Measurements from ENCODE around the gene CHTF18. TPM values are rescaled to one million over a fixed set of nuclear protein-coding genes. Genes with fewer than 3 reads are reported as not detected.
"Not testable (repeated sequence)": the region's sequence is repeated elsewhere in the genome, so short reads cannot be mapped to it uniquely, and the experiment has no call there.

CHTF18 gene
- total RNA-seq, 1 donor from 2014 or later = 56.8 TPM

- H3K27me3 Mint-ChIP-seq (ENCODE audit: unreplicated experiment) = peaks cover 3% of the 10 kb centered on the region
- no peak for TF ChIP-seq CTCF (IDR thresholded peaks at IDR 0.05; ENCODE audit: unreplicated experiment)
- H3K9me3 Mint-ChIP-seq (ENCODE audit: unreplicated experiment) = no peaks in the 10 kb centered on the region
- DNase-seq (ENCODE audit: low spot score) = no peak
- H3K36me3 Mint-ChIP-seq (ENCODE audit: low read depth, unreplicated experiment) = no peaks in the 10 kb centered on the region
- peaks cover 18% of the 10 kb centered on the region for H3K4me1 Mint-ChIP-seq (ENCODE audit: unreplicated experiment)
- no peak overlapping the region for H3K27ac Mint-ChIP-seq (ENCODE audit: unreplicated experiment)
- H3K4me3 Mint-ChIP-seq (ENCODE audit: unreplicated experiment) = peak overlapping the region; percentile 62
Observed at GRCh38 chr16:741986-742629, 46.3 kb upstream of the CHTF18 start.

- DNase-seq (ENCODE audit: low spot score); H3K27me3 Mint-ChIP-seq (ENCODE audit: unreplicated experiment); H3K9me3 Mint-ChIP-seq (ENCODE audit: unreplicated experiment); H3K36me3 Mint-ChIP-seq (ENCODE audit: low read depth, unreplicated experiment); H3K4me3 Mint-ChIP-seq (ENCODE audit: unreplicated experiment); H3K27ac Mint-ChIP-seq (ENCODE audit: unreplicated experiment): not testable (repeated sequence)
- H3K4me1 Mint-ChIP-seq (ENCODE audit: unreplicated experiment) = peaks cover 12% of the 10 kb centered on the region
Observed at GRCh38 chr16:742894-743293, 45.5 kb upstream of the CHTF18 start.

GRCh38 chr16:743794-744500, 44.5 kb upstream of the CHTF18 start:
- H3K4me1 Mint-ChIP-seq (ENCODE audit: unreplicated experiment) = peaks cover 9% of the 10 kb centered on the region
- no peak overlapping the region for H3K4me3 Mint-ChIP-seq (ENCODE audit: unreplicated experiment)
- no peaks in the 10 kb centered on the region for H3K27me3 Mint-ChIP-seq (ENCODE audit: unreplicated experiment)
- H3K9me3 Mint-ChIP-seq (ENCODE audit: unreplicated experiment) = no peaks in the 10 kb centered on the region
- TF ChIP-seq CTCF (IDR thresholded peaks at IDR 0.05; ENCODE audit: unreplicated experiment) = peak; percentile 42
- H3K27ac Mint-ChIP-seq (ENCODE audit: unreplicated experiment) = no peak overlapping the region
- H3K36me3 Mint-ChIP-seq (ENCODE audit: low read depth, unreplicated experiment) = no peaks in the 10 kb centered on the region
- DNase-seq (ENCODE audit: low spot score) = no peak

GRCh38 chr16:745739-746138, 42.7 kb upstream of the CHTF18 start:
- Mint-ChIP-seq H3K27ac (ENCODE audit: unreplicated experiment) (no peak overlapping the region), H3K4me3 (ENCODE audit: unreplicated experiment) (no peak overlapping the region), H3K36me3 (ENCODE audit: low read depth, unreplicated experiment) (no peaks in the 10 kb centered on the region), H3K9me3 (ENCODE audit: unreplicated experiment) (no peaks in the 10 kb centered on the region), H3K4me1 (ENCODE audit: unreplicated experiment) (no peaks in the 10 kb centered on the region), H3K27me3 (ENCODE audit: unreplicated experiment) (no peaks in the 10 kb centered on the region)
- peak; percentile 62 for DNase-seq (ENCODE audit: low spot score)
- TF ChIP-seq CTCF (IDR thresholded peaks at IDR 0.05; ENCODE audit: unreplicated experiment) = no peak

- no peak for DNase-seq (ENCODE audit: low spot score)
- no peaks in the 10 kb centered on the region for H3K9me3 Mint-ChIP-seq (ENCODE audit: unreplicated experiment)
- no peak for TF ChIP-seq CTCF (IDR thresholded peaks at IDR 0.05; ENCODE audit: unreplicated experiment)
- peaks cover 9% of the 10 kb centered on the region for H3K4me1 Mint-ChIP-seq (ENCODE audit: unreplicated experiment)
- H3K27me3 Mint-ChIP-seq (ENCODE audit: unreplicated experiment) = no peaks in the 10 kb centered on the region
- no peak overlapping the region for H3K4me3 Mint-ChIP-seq (ENCODE audit: unreplicated experiment)
- no peak overlapping the region for H3K27ac Mint-ChIP-seq (ENCODE audit: unreplicated experiment)
- H3K36me3 Mint-ChIP-seq (ENCODE audit: low read depth, unreplicated experiment) = no peaks in the 10 kb centered on the region
Observed at GRCh38 chr16:746637-747036, 41.8 kb upstream of the CHTF18 start.
